DMS53 (cell line): Measurements from ENCODE around the gene TMEM171.
A peak's percentile ranks its signal among the peaks of the same experiment; 100 is the strongest.

Experiments used
- DNase-seq: peaks from one replicate; lab custom pipeline; 2025; lab: John Stamatoyannopoulos, UW

The TMEM171 gene

DNA sequence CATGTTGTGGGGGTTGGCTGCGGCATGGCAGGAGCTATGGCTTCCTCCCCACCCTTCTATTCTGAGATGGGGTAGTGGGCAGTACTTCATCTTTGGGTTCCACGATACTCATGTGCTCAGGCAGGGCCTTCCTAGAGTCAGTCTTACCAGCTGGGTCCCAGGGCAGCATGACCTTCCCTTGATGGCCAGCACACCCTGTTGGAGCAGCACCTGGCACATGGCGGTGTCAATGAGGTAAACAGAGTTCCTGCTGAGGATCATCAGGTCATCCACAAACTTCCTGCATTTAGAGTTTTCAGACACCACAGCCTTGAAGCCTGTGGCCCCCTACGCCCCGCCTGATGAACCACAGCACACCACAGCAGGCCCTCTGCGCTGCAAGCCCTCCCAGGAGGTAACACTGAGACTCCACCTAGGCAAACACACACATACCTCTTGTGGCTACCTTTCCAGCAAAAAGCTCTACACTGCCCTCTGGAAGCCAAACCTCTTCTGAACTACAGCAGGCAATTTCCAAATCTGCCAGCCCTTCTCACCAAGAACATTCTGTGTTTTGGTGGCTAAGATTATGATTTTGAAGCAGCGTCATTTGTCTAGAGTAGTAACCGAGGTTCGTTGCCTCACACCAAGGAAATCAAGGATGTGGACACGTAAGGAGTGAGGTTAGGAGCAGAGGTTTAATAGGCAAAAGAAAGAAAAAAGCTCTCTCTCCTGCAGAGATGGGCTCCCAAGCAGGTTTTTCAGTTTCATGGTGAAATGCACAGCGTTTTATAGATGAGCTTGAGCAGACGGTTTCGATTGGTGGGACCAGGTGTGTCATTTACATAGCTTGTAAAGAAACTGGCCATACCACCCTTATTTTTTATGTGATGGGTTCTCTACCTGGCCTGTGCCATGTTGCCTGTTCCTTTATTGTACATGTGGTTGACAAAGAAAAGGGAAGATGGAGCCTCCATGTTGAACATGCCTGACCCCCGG, 32.3 kb downstream of the TMEM171 start:
- peak; percentile 19 for DNase-seq

DNA sequence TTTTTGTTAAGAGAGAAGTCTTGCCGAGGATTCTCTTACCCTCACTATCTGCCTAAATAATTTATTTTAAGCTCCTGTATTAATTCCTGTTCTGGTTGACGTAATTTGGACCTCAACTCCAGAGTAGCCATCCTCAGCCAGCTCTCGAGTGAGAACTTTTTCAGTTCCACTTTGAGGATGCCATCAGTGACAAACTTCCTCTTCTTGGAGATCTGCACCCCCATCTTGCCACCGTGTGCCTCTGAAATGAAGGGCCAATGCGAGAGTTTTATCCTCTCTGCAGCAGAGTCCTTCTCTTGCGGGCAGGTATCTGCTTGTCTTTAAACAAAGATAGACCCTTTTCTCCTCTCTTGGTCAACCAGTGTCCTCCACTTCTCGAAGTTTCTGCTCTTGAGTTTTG, 33.1 kb downstream of the TMEM171 start:
- no peak for DNase-seq

DNA sequence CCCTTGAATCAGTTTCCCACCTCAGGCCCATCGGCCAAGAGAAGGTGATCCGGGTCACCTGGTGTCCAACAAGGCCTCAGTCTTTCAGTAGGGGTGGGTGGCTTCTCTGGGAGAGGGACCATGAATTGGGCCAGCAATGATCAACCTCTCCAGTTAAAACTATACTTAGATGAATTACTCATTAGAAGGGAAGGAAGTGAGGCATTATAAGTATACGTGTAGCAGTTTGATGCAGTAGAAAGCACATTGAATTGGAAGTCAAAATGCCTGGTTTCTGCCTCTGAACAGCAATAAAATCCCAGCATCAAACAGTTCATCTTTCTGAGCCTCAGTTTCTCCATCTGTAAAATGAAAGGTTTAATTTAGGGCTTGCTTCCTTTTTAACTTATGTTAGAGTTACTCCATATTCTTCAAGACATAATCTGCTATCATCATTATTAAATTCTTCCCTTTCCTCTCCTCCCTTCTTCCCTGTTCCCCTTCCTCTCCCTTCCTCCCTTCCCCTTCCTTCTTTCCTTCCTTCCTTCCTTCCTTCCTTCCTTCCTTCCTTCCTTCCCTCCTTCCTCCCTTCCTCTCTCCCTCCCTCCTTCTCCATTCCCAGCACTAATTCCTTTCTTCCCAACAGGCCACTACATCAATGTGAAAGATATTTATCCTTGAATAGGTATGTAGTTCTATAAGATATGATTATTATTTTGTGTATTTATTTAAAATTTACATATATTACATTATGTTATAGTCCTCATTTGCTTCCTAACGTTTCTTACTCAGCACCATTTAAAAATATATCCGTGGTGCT, 34.0 kb downstream of the TMEM171 start:
- DNase-seq = no peak

DNA sequence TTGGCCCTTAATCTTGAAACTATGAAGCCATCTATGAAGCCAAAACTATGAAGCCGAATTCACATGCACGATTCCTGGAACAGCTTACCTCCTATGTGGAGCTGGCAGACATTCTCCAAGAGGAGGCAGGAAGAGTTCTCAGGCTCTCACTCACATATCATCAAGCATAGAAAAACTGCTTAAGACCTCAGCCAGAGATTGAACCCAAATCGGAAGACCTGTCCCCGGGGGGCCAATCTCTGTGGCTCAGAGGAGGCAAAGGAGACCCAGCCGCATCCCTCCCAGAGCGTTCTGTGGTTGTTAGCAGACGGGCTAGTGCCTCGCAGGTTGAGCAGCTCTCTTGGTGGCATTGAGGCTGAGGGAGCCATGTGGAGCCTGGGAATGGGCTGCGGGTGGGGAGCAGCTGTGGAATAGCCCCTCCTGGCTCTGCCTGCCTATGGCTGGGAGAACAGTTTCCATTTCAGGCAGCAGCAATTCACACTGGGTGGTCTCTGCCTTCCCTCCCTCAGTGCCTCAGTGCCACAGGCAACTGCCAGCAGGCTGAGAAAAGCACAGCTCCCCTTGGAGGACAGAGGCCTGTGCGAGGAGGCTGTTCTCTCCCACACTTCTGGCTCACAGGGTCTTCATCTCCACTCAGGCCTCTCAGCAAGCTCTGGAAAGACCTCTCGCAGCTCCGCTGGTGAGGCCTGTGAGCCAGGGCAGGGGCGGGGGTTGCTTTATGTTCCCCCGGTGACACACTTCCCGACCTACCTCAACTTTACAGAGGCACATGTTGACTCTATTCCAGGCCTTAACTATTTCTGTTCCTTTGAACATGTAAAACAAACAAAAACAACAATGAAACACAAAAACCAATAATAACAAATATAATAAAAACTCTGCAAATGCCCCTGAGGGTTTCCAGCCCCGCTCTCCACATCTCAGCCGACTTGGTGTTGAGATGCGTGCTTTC, 35.2 kb downstream of the TMEM171 start:
- no peak for DNase-seq

- DNase-seq = no peak
Measured at GRCh38 chr5:73157414-73158303, 37.3 kb downstream of the TMEM171 start.

- DNase-seq = no peak
Measured at GRCh38 chr5:73158313-73158712, 37.9 kb downstream of the TMEM171 start.

DNA sequence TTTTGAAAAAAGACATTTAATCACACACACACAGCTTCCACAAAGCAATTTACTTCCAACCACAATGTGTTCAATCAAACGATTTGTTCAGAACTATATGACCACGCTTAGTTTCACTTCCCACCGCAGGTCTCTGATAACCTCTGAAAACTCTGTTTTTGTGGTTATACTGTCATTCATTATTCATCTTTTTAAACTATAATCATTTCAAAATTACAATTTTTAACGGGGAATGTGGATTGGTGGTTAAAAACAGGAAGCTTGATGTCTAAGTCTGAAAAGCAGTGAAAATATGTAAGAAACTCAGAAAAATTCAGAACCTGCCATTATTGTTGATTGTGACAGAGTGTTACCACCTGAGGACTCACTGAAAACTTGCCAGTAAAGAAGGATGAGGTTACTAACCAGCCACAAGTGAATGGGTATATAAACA, 39.9 kb downstream of the TMEM171 start:
- no peak for DNase-seq

- peak; percentile 44 for DNase-seq
Measured at GRCh38 chr5:73170522-73170921, 50.1 kb downstream of the TMEM171 start.

- DNase-seq = no peak
Measured at GRCh38 chr5:73171495-73171894, 51.1 kb downstream of the TMEM171 start.

DNA sequence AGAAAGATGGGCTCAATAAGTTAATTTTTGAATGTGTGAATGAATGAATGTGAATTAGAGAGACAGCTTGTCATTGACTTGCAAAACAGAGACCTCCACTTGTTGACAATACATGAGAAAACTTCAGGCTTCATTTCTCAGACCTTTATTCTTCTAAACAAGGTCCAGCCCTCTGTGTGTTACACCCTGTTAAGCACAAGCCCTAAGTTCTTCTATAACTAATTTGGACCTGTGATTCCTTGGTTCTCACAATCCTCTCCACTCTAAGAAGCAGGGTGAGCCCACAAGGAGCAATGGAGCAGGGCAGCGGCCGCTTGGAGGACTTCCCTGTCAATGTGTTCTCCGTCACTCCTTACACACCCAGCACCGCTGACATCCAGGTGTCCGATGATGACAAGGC, 52.6 kb downstream of the TMEM171 start, which contains the start of gene TMEM174:
Gene TMEM174, plus strand, starts transcription at position 243 of the 400 bp plus-strand sequence. Its CDS starts 51 bp downstream, at position 294.
- DNase-seq = no peak

GRCh38 chr5:73174100-73174815, 53.9 kb downstream of the TMEM171 start:
- no peak for DNase-seq

- no peak for DNase-seq
Measured at GRCh38 chr5:73176250-73176649, 55.9 kb downstream of the TMEM171 start.

- no peak for DNase-seq
Measured at GRCh38 chr5:73178265-73178664, 57.9 kb downstream of the TMEM171 start.

GRCh38 chr5:73179730-73180129, 59.4 kb downstream of the TMEM171 start:
- DNase-seq = peak; percentile 26

GRCh38 chr5:73180566-73180965, 60.2 kb downstream of the TMEM171 start:
- no peak for DNase-seq
